ENCODE data around the gene PRDM1. TPM values are rescaled to one million over a fixed set of nuclear protein-coding genes. Genes with fewer than 3 reads are reported as not detected.

Gene PRDM1
- total RNA-seq, 1 donor from 2014 or later: 0.85 TPM

DNA sequence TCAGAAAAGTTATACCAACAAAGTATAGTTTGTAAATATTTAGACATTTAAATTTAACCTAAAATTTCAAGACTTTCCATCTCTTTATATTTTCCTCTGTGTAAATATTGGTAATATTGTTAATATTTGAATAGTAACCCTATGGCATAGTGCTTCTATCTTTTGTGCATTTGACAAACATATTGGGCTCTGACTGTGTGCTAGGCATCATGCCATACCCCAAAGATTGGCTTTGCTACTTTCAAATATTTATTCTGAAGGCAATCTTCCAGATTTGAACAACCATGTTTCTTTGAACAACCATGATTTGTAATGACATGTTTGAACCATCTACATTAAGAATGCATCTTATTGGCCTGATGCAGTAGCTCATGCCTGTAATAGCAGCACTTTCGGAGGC is 15.5 kb upstream of the PRDM1 start:
- TF ChIP-seq, protein P1, sequence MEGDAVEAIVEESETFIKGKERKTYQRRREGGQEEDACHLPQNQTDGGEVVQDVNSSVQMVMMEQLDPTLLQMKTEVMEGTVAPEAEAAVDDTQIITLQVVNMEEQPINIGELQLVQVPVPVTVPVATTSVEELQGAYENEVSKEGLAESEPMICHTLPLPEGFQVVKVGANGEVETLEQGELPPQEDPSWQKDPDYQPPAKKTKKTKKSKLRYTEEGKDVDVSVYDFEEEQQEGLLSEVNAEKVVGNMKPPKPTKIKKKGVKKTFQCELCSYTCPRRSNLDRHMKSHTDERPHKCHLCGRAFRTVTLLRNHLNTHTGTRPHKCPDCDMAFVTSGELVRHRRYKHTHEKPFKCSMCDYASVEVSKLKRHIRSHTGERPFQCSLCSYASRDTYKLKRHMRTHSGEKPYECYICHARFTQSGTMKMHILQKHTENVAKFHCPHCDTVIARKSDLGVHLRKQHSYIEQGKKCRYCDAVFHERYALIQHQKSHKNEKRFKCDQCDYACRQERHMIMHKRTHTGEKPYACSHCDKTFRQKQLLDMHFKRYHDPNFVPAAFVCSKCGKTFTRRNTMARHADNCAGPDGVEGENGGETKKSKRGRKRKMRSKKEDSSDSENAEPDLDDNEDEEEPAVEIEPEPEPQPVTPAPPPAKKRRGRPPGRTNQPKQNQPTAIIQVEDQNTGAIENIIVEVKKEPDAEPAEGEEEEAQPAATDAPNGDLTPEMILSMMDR (IDR thresholded peaks at IDR 0.05; ENCODE audit: borderline replicate concordance): no peak
- intact Hi-C loops (cut with micrococcal nuclease): no loop called here

GRCh38 chr6:106072501-106073090 is 13.5 kb upstream of the PRDM1 start:
- peaks cover 81% of the 10 kb centered on the region for H3K27me3 ChIP-seq (ENCODE audit: low read depth)
- H3K9me3 ChIP-seq (replicated peaks): no peaks in the 10 kb centered on the region
- H3K36me3 ChIP-seq: no peaks in the 10 kb centered on the region
- no peak overlapping the region for H3K4me3 ChIP-seq
- DNase-seq: no peak
- intact Hi-C loops (cut with micrococcal nuclease): no loop called here
- TF ChIP-seq, protein P1 (IDR thresholded peaks at IDR 0.05; ENCODE audit: borderline replicate concordance): no peak
- peaks cover 6% of the 10 kb centered on the region for H3K4me1 ChIP-seq
- H3K27ac ChIP-seq (replicated peaks): no peak overlapping the region

More for the DNA sequence above, 15.5 kb upstream of the PRDM1 start:
- no peak overlapping the region for H3K4me3 ChIP-seq
- no peak for DNase-seq
- H3K27me3 ChIP-seq (ENCODE audit: low read depth): peaks cover 76% of the 10 kb centered on the region
- peaks cover 6% of the 10 kb centered on the region for H3K4me1 ChIP-seq
- H3K27ac ChIP-seq (replicated peaks): no peak overlapping the region
- no peaks in the 10 kb centered on the region for H3K36me3 ChIP-seq
- no peaks in the 10 kb centered on the region for H3K9me3 ChIP-seq (replicated peaks)

DNA sequence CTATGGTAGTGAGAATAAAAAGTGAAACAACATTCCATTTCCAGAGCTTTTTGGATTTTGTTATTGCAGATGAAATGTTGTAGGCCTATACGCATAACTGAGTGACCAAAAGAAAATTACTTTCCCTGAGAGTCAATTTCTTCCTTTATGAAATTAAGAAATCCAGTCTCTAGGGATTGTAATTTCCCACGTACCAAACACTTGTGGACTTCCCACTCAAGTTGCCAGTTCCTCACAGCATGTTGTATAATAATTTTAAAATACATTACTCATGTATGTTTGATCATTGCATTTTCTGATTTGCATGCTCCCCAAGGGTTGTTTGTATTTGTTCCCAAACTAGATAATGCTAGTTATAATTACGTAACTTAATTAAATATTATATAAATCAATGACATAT is 12.0 kb upstream of the PRDM1 start:
- no peak for DNase-seq
- H3K36me3 ChIP-seq: no peaks in the 10 kb centered on the region
- no peak overlapping the region for H3K27ac ChIP-seq (replicated peaks)
- peaks cover 88% of the 10 kb centered on the region for H3K27me3 ChIP-seq (ENCODE audit: low read depth)
- TF ChIP-seq, protein P1 (IDR thresholded peaks at IDR 0.05; ENCODE audit: borderline replicate concordance): no peak
- H3K4me1 ChIP-seq: peaks cover 6% of the 10 kb centered on the region
- H3K4me3 ChIP-seq: no peak overlapping the region
- intact Hi-C loops (cut with micrococcal nuclease): no loop called here
- no peaks in the 10 kb centered on the region for H3K9me3 ChIP-seq (replicated peaks)

DNA sequence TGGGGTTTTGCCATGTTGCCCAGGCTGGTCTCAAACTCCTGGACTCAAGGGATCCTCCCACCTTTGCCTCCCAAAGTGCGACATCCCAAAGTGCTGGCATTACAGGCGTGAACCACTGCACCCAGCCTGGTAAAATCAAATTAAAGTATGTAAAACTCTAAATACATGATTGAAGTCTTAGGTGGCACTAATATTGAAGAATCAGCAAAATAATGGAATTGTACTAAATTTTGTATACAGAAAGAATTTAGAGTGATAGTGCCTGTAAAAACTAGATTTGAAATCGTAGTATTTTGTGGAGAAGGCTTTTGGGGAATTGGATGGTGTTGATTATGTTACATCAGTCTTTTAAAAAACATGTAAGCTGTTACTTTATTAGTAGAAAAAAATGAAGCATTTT is 10.0 kb upstream of the PRDM1 start:
- Histone ChIP-seq H3K36me3 (no peaks in the 10 kb centered on the region), H3K4me1 (no peaks in the 10 kb centered on the region), H3K27ac (replicated peaks) (no peak overlapping the region), H3K27me3 (ENCODE audit: low read depth) (peaks cover 88% of the 10 kb centered on the region), H3K9me3 (replicated peaks) (no peaks in the 10 kb centered on the region), H3K4me3 (no peak overlapping the region)
- intact Hi-C loops (cut with micrococcal nuclease): no loop called here
- TF ChIP-seq, protein P1 (IDR thresholded peaks at IDR 0.05; ENCODE audit: borderline replicate concordance): no peak
- no peak for DNase-seq

DNA sequence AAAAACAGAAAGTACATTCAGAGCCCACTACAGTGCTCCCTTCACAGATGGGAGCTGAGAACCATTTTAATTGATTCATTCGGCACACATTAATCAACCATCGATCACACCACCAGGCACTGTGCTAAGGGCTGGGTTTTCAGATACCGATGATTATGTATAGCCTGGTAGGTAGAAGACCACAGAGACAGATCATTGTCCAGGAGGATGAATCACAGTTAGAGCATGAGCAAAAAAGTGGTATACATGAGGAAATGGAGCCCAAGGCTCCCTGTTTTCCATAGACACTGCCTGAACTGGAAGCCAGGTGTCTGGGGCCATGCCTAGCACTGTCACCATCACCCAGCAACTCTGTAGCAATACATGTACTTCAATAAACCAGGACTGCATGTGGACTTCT is 9.0 kb upstream of the PRDM1 start:
- H3K4me3 ChIP-seq: no peak overlapping the region
- H3K4me1 ChIP-seq: no peaks in the 10 kb centered on the region
- no peak overlapping the region for H3K27ac ChIP-seq (replicated peaks)
- TF ChIP-seq, protein P1 (IDR thresholded peaks at IDR 0.05; ENCODE audit: borderline replicate concordance): no peak
- H3K9me3 ChIP-seq (replicated peaks): no peaks in the 10 kb centered on the region
- no peak for DNase-seq
- intact Hi-C loops (cut with micrococcal nuclease): no loop called here
- H3K36me3 ChIP-seq: no peaks in the 10 kb centered on the region
- H3K27me3 ChIP-seq (ENCODE audit: low read depth): peaks cover 88% of the 10 kb centered on the region
